Neuronal stem cell (in vitro differentiated cells): ENCODE results near the gene CTNNA3.

Experiments
- DNase-seq: peaks from one replicate; pipeline ENCODE4 v3.0.0-alpha.2; 2013; ENCODE audit warnings: low spot score
- H2AFZ ChIP-seq: one replicate; pipeline ENCODE4 v1.6.1; 2013; ENCODE audit warnings: mild to moderate bottlenecking, low read length, inconsistent platforms
- H2AK5ac ChIP-seq: 2 replicates; pipeline ENCODE4 v1.6.1; 2013; ENCODE audit warnings: low read depth, mild to moderate bottlenecking, inconsistent platforms, low read length, moderate library complexity, mixed read lengths
- H2BK120ac ChIP-seq: 2 replicates; pipeline ENCODE4 v1.6.1; 2013; ENCODE audit warnings: low read depth, mild to moderate bottlenecking, inconsistent platforms, low read length, moderate library complexity, mixed read lengths
- H2BK12ac ChIP-seq: one replicate; pipeline ENCODE4 v1.6.1; 2013; ENCODE audit warnings: low read length, inconsistent platforms
- H2BK15ac ChIP-seq: 2 replicates; pipeline ENCODE4 v1.6.1; 2013; ENCODE audit warnings: mild to moderate bottlenecking, low read length, inconsistent platforms, mixed read lengths
- H2BK5ac ChIP-seq: one replicate; pipeline ENCODE4 v1.6.1; 2013; ENCODE audit warnings: inconsistent platforms, mild to moderate bottlenecking, low read length, moderate library complexity
- H3K14ac ChIP-seq: one replicate; pipeline ENCODE4 v1.6.1; 2013; ENCODE audit warnings: low read length, inconsistent platforms
- H3K18ac ChIP-seq: 2 replicates; pipeline ENCODE4 v1.6.1; 2013; ENCODE audit warnings: low read length, inconsistent platforms
- H3K23ac ChIP-seq: 2 replicates; pipeline ENCODE4 v1.6.1; 2013; ENCODE audit warnings: low read depth, mild to moderate bottlenecking, mixed read lengths, low read length, inconsistent platforms; ENCODE audit not compliant: poor library complexity
- H3K27ac ChIP-seq: replicated peaks from 3 replicates; pipeline ENCODE4 v1.5.1; 2013; ENCODE audit warnings: low read length, inconsistent platforms
- H3K27me3 ChIP-seq, 3 experiments: 2 replicates each; pipeline ENCODE4 v1.6.1; 2013; ENCODE audit warnings: low read length in 3 of 3, mild to moderate bottlenecking in 2 of 3, inconsistent platforms in 1 of 3, low read depth in 1 of 3, mixed read lengths in 1 of 3, moderate library complexity in 1 of 3; ENCODE audit not compliant: control insufficient read depth in 3 of 3, insufficient read depth in 3 of 3
- H3K36me3 ChIP-seq, 2 donors: replicated peaks in 1 of 2; 2 replicates each; pipeline ENCODE4 v1.6.1; 2013; ENCODE audit warnings: low read length in 2 of 2; ENCODE audit not compliant: control insufficient read depth in 2 of 2, insufficient read depth in 2 of 2
- H3K4ac ChIP-seq: 2 replicates; pipeline ENCODE4 v1.6.1; 2013; ENCODE audit warnings: inconsistent platforms, mild to moderate bottlenecking, low read length, moderate library complexity
- H3K4me1 ChIP-seq, 2 donors: 1 replicate in 1 of 2; 2 replicates in 1 of 2; pipeline ENCODE4 v1.6.1; 2013; ENCODE audit warnings: low read length in 2 of 2, low read depth in 1 of 2; ENCODE audit not compliant: control insufficient read depth in 2 of 2, insufficient read depth in 1 of 2
- H3K4me2 ChIP-seq: one replicate; pipeline ENCODE4 v1.6.1; 2013; ENCODE audit warnings: mild to moderate bottlenecking, low read length, inconsistent platforms; ENCODE audit not compliant: insufficient read depth, poor library complexity, severe bottlenecking
- H3K4me3 ChIP-seq, 2 donors: 2 replicates each; pipeline ENCODE4 v1.5.1; 2013; ENCODE audit warnings: low read length in 2 of 2, mild to moderate bottlenecking in 2 of 2, inconsistent platforms in 1 of 2, moderate library complexity in 1 of 2
- H3K79me1 ChIP-seq: one replicate; pipeline ENCODE4 v1.6.1; 2013; ENCODE audit warnings: low read depth, mild to moderate bottlenecking, inconsistent platforms, low read length, moderate library complexity
- H3K9ac ChIP-seq: one replicate; pipeline ENCODE4 v1.6.1; 2013; ENCODE audit warnings: mild to moderate bottlenecking, low read depth, low read length, inconsistent platforms; ENCODE audit not compliant: poor library complexity
- H3K9me3 ChIP-seq, 2 donors: replicated peaks in 1 of 2; 2 replicates each; pipeline versions ENCODE3 to v1.6.1; 2013; ENCODE audit warnings: low read length in 2 of 2, mild to moderate bottlenecking in 2 of 2, inconsistent platforms in 1 of 2, low read depth in 1 of 2, mixed read lengths in 1 of 2, moderate library complexity in 1 of 2; ENCODE audit not compliant: control insufficient read depth in 2 of 2, insufficient read depth in 1 of 2
- H4K8ac ChIP-seq: one replicate; pipeline ENCODE4 v1.6.1; 2013; ENCODE audit warnings: low read depth, mild to moderate bottlenecking, inconsistent platforms, low read length, moderate library complexity
- H4K91ac ChIP-seq: one replicate; pipeline ENCODE4 v1.6.1; 2013; ENCODE audit warnings: low read length, low read depth, mild to moderate bottlenecking, inconsistent platforms; ENCODE audit not compliant: poor library complexity
- WGBS, 2 donors: extraction: QIAGEN DNeasy Blood & Tissue Kit; methylation state at CpG; one replicate each; pipeline ENCODE4 v1.1.7; 2013; ENCODE audit warnings: missing lambda C conversion rate in 2 of 2, mixed read lengths in 1 of 2; ENCODE audit not compliant: insufficient read length in 2 of 2, insufficient replicate concordance in 1 of 2; ENCODE audit errors: extremely low coverage in 2 of 2; 5-methylcytosine and 5-hydroxymethylcytosine counted together

The CTNNA3 gene

GRCh38 chr10:67302701-67303100 is 393.3 kb downstream of the CTNNA3 start:
- no peak overlapping the region for H2BK15ac ChIP-seq
- H4K8ac ChIP-seq, result no peak overlapping the region
- no peak overlapping the region for H3K27ac ChIP-seq
- H4K91ac ChIP-seq, result no peak overlapping the region
- H3K9ac ChIP-seq, result no peak overlapping the region
- H3K4me3 ChIP-seq, result no peak overlapping the region
- no peaks in the 10 kb centered on the region for H3K36me3 ChIP-seq
- H2BK5ac ChIP-seq, result no peak overlapping the region
- H3K4ac ChIP-seq, result no peak overlapping the region
- H3K4me2 ChIP-seq, result no peak overlapping the region
- no peak overlapping the region for H2AK5ac ChIP-seq
- no peaks in the 10 kb centered on the region for H3K79me1 ChIP-seq
- no peak overlapping the region for H3K23ac ChIP-seq
- H2BK12ac ChIP-seq, result no peak overlapping the region
- no peak overlapping the region for H2BK120ac ChIP-seq
- DNase-seq, result no peak
- no peak overlapping the region for H2AFZ ChIP-seq
- H3K18ac ChIP-seq, result no peak overlapping the region
- H3K9me3 ChIP-seq, result peaks cover 0 to 2% of the 10 kb centered on the region in 2 donors
- H3K27me3 ChIP-seq, result no peaks in the 10 kb centered on the region
- WGBS, 2 donors, result no CpG with 5 or more reads among the region's 3 CpGs
- no peaks in the 10 kb centered on the region for H3K4me1 ChIP-seq
- no peak overlapping the region for H3K14ac ChIP-seq

DNA sequence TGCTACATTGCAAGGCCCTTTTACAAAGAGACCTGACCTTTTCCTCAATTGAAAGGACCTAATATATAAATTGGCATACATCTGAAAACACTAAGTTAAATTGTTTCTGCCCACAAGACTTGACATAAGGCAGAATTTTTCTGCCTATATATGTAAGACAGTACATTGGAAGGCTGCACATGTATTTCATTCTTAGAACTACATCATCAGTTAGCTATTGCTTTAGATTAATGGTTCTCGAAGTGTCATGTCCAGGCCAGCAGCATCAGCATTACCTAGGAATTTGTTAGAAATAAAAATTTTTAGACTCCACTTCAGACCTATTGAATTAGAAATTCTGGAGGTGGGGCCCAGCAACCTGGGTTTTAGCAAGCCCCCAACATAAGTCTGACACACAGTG is 396.2 kb downstream of the CTNNA3 start:
- Histone ChIP-seq H3K27ac (no peak overlapping the region), H2AK5ac (no peak overlapping the region), H2BK12ac (no peak overlapping the region), H3K4me2 (no peak overlapping the region), H3K9ac (no peak overlapping the region), H3K4me1 (no peaks in the 10 kb centered on the region), H3K14ac (no peak overlapping the region), H2BK15ac (no peak overlapping the region), H3K9me3 (no peaks in the 10 kb centered on the region), H3K4me3 (no peak overlapping the region), H3K18ac (no peak overlapping the region), H3K27me3 (no peaks in the 10 kb centered on the region), H2BK5ac (no peak overlapping the region), H4K91ac (no peak overlapping the region), H3K23ac (no peak overlapping the region), H3K79me1 (no peaks in the 10 kb centered on the region), H3K36me3 (no peaks in the 10 kb centered on the region), H2BK120ac (no peak overlapping the region), H4K8ac (no peak overlapping the region), H2AFZ (no peak overlapping the region), H3K4ac (no peak overlapping the region)
- DNase-seq, result no peak
- WGBS, 2 donors, result no CpG with 5 or more reads among the region's 1 CpG

DNA sequence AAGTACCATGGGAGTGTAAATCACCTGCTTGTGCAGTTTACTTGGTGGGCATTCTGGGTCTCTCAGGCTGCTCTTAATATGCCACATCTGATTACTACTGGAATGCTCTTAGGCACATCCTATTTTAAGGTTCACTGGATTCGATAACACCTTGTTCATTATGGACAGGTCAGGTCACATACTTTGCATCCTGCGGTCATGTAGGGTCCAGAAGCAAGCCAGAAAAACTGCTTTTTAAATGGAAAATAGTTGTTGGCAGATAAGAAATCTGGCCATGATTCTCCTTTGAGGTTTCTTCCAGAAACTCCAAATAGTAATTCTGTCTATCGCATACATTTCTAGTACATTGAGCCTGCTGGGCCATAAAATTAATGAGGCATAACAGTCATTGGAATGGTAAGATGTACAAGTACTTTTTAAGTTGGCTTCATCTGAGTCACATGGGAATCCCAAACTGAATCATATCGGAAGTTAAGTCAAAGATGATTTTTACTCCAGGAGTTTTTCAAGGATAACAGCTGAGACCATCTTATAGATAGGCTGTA is 398.3 kb downstream of the CTNNA3 start:
- Histone ChIP-seq H2BK15ac (no peak overlapping the region), H3K4me3 (no peak overlapping the region), H3K4me1 (no peaks in the 10 kb centered on the region), H2BK5ac (no peak overlapping the region), H4K91ac (no peak overlapping the region), H3K23ac (no peak overlapping the region), H2BK12ac (no peak overlapping the region), H3K27me3 (no peaks in the 10 kb centered on the region), H2AK5ac (no peak overlapping the region), H3K14ac (no peak overlapping the region), H2AFZ (no peak overlapping the region), H2BK120ac (no peak overlapping the region), H4K8ac (no peak overlapping the region), H3K27ac (no peak overlapping the region), H3K9ac (no peak overlapping the region), H3K18ac (no peak overlapping the region), H3K4ac (no peak overlapping the region), H3K79me1 (no peaks in the 10 kb centered on the region), H3K36me3 (no peaks in the 10 kb centered on the region), H3K4me2 (no peak overlapping the region), H3K9me3 (no peaks in the 10 kb centered on the region)
- no CpG with 5 or more reads among the region's 4 CpGs for WGBS, 2 donors
- DNase-seq, result no peak

GRCh38 chr10:67296926-67297325 is 399.1 kb downstream of the CTNNA3 start:
- H3K18ac ChIP-seq, result no peak overlapping the region
- no peak overlapping the region for H3K9ac ChIP-seq
- H4K8ac ChIP-seq, result no peak overlapping the region
- WGBS, 2 donors, result no CpG with 5 or more reads among the region's 2 CpGs
- H3K27ac ChIP-seq, result no peak overlapping the region
- no peaks in the 10 kb centered on the region for H3K79me1 ChIP-seq
- no peak overlapping the region for H3K23ac ChIP-seq
- no peak overlapping the region for H3K4me2 ChIP-seq
- no peak overlapping the region for H4K91ac ChIP-seq
- H2AK5ac ChIP-seq, result no peak overlapping the region
- no peak overlapping the region for H3K4ac ChIP-seq
- DNase-seq, result no peak
- no peaks in the 10 kb centered on the region for H3K27me3 ChIP-seq
- H3K4me1 ChIP-seq, result no peaks in the 10 kb centered on the region
- no peak overlapping the region for H2BK12ac ChIP-seq
- H2BK15ac ChIP-seq, result no peak overlapping the region
- no peak overlapping the region for H2BK5ac ChIP-seq
- H3K14ac ChIP-seq, result no peak overlapping the region
- no peak overlapping the region for H3K4me3 ChIP-seq
- H3K36me3 ChIP-seq, result no peaks in the 10 kb centered on the region
- no peak overlapping the region for H2AFZ ChIP-seq
- H3K9me3 ChIP-seq, result no peaks in the 10 kb centered on the region
- H2BK120ac ChIP-seq, result no peak overlapping the region
